ENCODE data around the gene PRKCH.

Gene PRKCH

GRCh38 chr14:61321385-61322010, at the start of gene PRKCH:
TSS of gene PRKCH (plus strand) at chr14:61321579. CDS start at chr14:61322102, 523 bp downstream.
- peak; percentile 34 for DNase-seq

GRCh38 chr14:61277232-61277631, 44.1 kb upstream of the PRKCH start:
- no peak for DNase-seq

- no peak for DNase-seq
These were observed 43.6 kb upstream of the PRKCH start for GRCh38 chr14:61277784-61278183.

- DNase-seq, result no peak
These were observed 42.3 kb upstream of the PRKCH start for GRCh38 chr14:61279082-61279481.

- no peak for DNase-seq
These were observed 41.3 kb upstream of the PRKCH start for GRCh38 chr14:61280092-61280525.

- no peak for DNase-seq
These were observed 40.7 kb upstream of the PRKCH start for GRCh38 chr14:61280526-61281185.

- no peak for DNase-seq
These were observed 40.0 kb upstream of the PRKCH start, which contains the start of gene TMEM30B for GRCh38 chr14:61281186-61281947. TSS of gene TMEM30B (minus strand) at chr14:61281338. CDS start at chr14:61281147, 191 bp downstream.

- DNase-seq, result no peak
These were observed 39.5 kb upstream of the PRKCH start for GRCh38 chr14:61281948-61282275.

- no peak for DNase-seq
These were observed 38.6 kb upstream of the PRKCH start for GRCh38 chr14:61282746-61283145.

GRCh38 chr14:61284001-61284400, 37.4 kb upstream of the PRKCH start:
- DNase-seq, result no peak

GRCh38 chr14:61285364-61285763, 36.0 kb upstream of the PRKCH start:
- no peak for DNase-seq

- no peak for DNase-seq
These were observed 34.2 kb upstream of the PRKCH start for GRCh38 chr14:61287196-61287595.

- DNase-seq, result no peak
These were observed 33.2 kb upstream of the PRKCH start for GRCh38 chr14:61288228-61288627.

- no peak for DNase-seq
These were observed 32.7 kb upstream of the PRKCH start for GRCh38 chr14:61288720-61289119.

- DNase-seq, result no peak
These were observed 30.7 kb upstream of the PRKCH start for GRCh38 chr14:61290701-61291100.

- no peak for DNase-seq
These were observed 25.2 kb upstream of the PRKCH start for GRCh38 chr14:61296151-61296550.

- DNase-seq, result peak; percentile 12
These were observed 24.5 kb upstream of the PRKCH start for GRCh38 chr14:61296719-61297502.

- DNase-seq, result no peak
These were observed 23.8 kb upstream of the PRKCH start for GRCh38 chr14:61297581-61297980.

GRCh38 chr14:61298824-61299223, 22.6 kb upstream of the PRKCH start:
- DNase-seq, result no peak

GRCh38 chr14:61300209-61300608, 21.2 kb upstream of the PRKCH start:
- no peak for DNase-seq

GRCh38 chr14:61300754-61301153, 20.6 kb upstream of the PRKCH start:
- no peak for DNase-seq

- DNase-seq, result no peak
These were observed 16.7 kb upstream of the PRKCH start for GRCh38 chr14:61304688-61305087.

- DNase-seq, result no peak
These were observed 13.2 kb upstream of the PRKCH start for GRCh38 chr14:61308198-61308597.
